ENCODE results near the gene DDN. TPM values are rescaled to one million over a fixed set of nuclear protein-coding genes. Genes with fewer than 3 reads are reported as not detected.

DDN gene
- total and polyA plus RNA-seq, 10 of the 15 experiments (the other 5 are each of a cell fraction or from before 2014, with no cell fraction given), result 0.10 to 13.4 (median 3.7) TPM

DNA sequence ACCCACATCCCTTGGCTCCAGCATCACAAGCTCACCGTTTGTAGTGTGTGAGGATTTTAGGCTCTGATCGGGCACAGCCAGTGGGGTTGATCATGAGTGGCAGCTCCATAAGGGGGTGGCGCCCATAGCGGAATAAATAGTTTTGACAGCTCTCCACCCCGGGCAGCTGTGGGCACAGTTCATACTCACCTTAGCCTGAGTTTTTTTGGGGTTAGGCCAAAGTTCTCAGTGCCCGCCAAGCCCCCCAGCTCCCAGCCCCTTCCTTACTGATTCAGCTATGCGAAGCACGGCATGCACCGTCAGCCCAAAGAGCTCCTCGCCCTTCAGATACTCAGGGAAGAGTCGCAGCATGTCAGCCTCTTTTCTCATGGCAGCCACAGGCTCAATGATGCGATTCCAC lies 25.4 kb upstream of the DDN start:
- Histone ChIP-seq H2AFZ (ENCODE audit: control insufficient read depth, low read depth, low read length) (no peak overlapping the region), H3K79me2 (ENCODE audit: control insufficient read depth, insufficient read depth, low read length) (no peaks in the 10 kb centered on the region), H3K27me3 (replicated peaks in 1 of 2; ENCODE audit: control insufficient read depth in 2 of 2, insufficient read depth in 2 of 2, low read length in 1 of 2) (no peaks in the 10 kb centered on the region), H3K9me3 (replicated peaks; ENCODE audit: control insufficient read depth, insufficient read depth, low read length) (no peaks in the 10 kb centered on the region), H3K27ac (ENCODE audit: control insufficient read depth, insufficient read depth) (no peak overlapping the region), H3K4me3 (no peak overlapping the region), H3K4me2 (ENCODE audit: control insufficient read depth, insufficient read depth) (no peak overlapping the region), H3K9ac (ENCODE audit: control insufficient read depth, insufficient read depth, low read length) (no peak overlapping the region), H3K4me1 (ENCODE audit: control insufficient read depth, insufficient read depth, low read length) (0 out of 2 replicates have a peak, but pooled peaks cover under 1% of the 10 kb centered on the region), H4K20me1 (ENCODE audit: control insufficient read depth, insufficient read depth) (no peaks in the 10 kb centered on the region), H3K36me3 (ENCODE audit: control insufficient read depth in 2 of 2, insufficient read depth in 2 of 2, low read length in 1 of 2) (peaks cover 19 to 24% of the 10 kb centered on the region in 2 experiments)
- POLR2A ChIA-PET, result no interaction called here
- ATAC-seq (no peak), FAIRE-seq (no peak), DNase-seq (ENCODE audit: low read depth, low spot score) (no peak)
- in situ Hi-C loops (cut with MboI), result no loop called here
- CTCF ChIA-PET, result interaction anchor here (0.6 to 1.1 kb wide), 3 partner anchors 19 to 263 kb away, joined by 3 to 4 read pairs (median 3); no protein-coding TSS in a partner anchor
- RAD21 ChIA-PET (ENCODE audit: unreplicated experiment), result interaction anchor here (1.6 kb wide), 1 partner anchor 28 kb away, joined by 4 read pairs; no protein-coding TSS in a partner anchor
- SMC1A ChIA-PET (ENCODE audit: uncharacterized antibody, unreplicated experiment), result no interaction called here
- WGBS (ENCODE audit: insufficient coverage, insufficient replicate concordance, low lambda C conversion rate, missing lambda C conversion rate), result 96% methylated on average over 12 of the region's 12 CpGs
- intact Hi-C loops (cut with micrococcal nuclease; ENCODE audit: unreplicated experiment), result no loop called here
- TF ChIP-seq SRF (IDR thresholded peaks at IDR 0.05; ENCODE audit: low read depth in 2 of 2, low read length in 2 of 2), result no peak
- TF ChIP-seq, protein P1, sequence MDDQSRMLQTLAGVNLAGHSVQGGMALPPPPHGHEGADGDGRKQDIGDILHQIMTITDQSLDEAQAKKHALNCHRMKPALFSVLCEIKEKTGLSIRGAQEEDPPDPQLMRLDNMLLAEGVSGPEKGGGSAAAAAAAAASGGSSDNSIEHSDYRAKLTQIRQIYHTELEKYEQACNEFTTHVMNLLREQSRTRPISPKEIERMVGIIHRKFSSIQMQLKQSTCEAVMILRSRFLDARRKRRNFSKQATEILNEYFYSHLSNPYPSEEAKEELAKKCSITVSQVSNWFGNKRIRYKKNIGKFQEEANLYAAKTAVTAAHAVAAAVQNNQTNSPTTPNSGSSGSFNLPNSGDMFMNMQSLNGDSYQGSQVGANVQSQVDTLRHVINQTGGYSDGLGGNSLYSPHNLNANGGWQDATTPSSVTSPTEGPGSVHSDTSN (IDR thresholded peaks at IDR 0.05; ENCODE audit: insufficient replicate concordance, low read depth, low read length), result no peak
- TF ChIP-seq, protein P2, sequence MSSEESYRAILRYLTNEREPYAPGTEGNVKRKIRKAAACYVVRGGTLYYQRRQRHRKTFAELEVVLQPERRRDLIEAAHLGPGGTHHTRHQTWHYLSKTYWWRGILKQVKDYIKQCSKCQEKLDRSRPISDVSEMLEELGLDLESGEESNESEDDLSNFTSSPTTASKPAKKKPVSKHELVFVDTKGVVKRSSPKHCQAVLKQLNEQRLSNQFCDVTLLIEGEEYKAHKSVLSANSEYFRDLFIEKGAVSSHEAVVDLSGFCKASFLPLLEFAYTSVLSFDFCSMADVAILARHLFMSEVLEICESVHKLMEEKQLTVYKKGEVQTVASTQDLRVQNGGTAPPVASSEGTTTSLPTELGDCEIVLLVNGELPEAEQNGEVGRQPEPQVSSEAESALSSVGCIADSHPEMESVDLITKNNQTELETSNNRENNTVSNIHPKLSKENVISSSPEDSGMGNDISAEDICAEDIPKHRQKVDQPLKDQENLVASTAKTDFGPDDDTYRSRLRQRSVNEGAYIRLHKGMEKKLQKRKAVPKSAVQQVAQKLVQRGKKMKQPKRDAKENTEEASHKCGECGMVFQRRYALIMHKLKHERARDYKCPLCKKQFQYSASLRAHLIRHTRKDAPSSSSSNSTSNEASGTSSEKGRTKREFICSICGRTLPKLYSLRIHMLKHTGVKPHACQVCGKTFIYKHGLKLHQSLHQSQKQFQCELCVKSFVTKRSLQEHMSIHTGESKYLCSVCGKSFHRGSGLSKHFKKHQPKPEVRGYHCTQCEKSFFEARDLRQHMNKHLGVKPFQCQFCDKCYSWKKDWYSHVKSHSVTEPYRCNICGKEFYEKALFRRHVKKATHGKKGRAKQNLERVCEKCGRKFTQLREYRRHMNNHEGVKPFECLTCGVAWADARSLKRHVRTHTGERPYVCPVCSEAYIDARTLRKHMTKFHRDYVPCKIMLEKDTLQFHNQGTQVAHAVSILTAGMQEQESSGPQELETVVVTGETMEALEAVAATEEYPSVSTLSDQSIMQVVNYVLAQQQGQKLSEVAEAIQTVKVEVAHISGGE (CRISPR knock-in tag; IDR thresholded peaks at IDR 0.05), result no peak
- TF ChIP-seq NR2F1 (conservative IDR thresholded peaks at IDR 0.05), result no peak
- TF ChIP-seq SMARCA5 (IDR thresholded peaks at IDR 0.05), result no peak
- TF ChIP-seq, protein P3, sequence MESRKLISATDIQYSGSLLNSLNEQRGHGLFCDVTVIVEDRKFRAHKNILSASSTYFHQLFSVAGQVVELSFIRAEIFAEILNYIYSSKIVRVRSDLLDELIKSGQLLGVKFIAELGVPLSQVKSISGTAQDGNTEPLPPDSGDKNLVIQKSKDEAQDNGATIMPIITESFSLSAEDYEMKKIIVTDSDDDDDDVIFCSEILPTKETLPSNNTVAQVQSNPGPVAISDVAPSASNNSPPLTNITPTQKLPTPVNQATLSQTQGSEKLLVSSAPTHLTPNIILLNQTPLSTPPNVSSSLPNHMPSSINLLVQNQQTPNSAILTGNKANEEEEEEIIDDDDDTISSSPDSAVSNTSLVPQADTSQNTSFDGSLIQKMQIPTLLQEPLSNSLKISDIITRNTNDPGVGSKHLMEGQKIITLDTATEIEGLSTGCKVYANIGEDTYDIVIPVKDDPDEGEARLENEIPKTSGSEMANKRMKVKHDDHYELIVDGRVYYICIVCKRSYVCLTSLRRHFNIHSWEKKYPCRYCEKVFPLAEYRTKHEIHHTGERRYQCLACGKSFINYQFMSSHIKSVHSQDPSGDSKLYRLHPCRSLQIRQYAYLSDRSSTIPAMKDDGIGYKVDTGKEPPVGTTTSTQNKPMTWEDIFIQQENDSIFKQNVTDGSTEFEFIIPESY (IDR thresholded peaks at IDR 0.05), result no peak
- no TSS peak for BruUV-seq (replicated peaks)

All from GM12878 (cell line).